ENCODE results near the gene MRPL45. TPM values are rescaled to one million over a fixed set of nuclear protein-coding genes. Genes with fewer than 3 reads are reported as not detected.
"Not testable (repeated sequence)": the region's sequence is repeated elsewhere in the genome, so short reads cannot be mapped to it uniquely, and the experiment has no call there.

MRPL45 gene
- total and polyA plus RNA-seq, 9 of the 15 experiments (the other 6 are each of a cell fraction or from before 2014, with no cell fraction given): 48.4 to 228 (median 76.8) TPM

- 0 out of 2 replicates have a peak, but pooled peaks have one; percentile 12 for TF ChIP-seq HMBOX1 (IDR thresholded peaks at IDR 0.05)
- H3K36me3 ChIP-seq (ENCODE audit: control insufficient read depth, insufficient read depth, low read length); CTCF ChIA-PET (ENCODE audit: low intra/inter-chr PET ratio); BruUV-seq (replicated peaks); H3K9ac ChIP-seq (ENCODE audit: insufficient read depth in 1 of 2, low read depth in 2 of 2, low read length in 2 of 2); H2AFZ ChIP-seq (ENCODE audit: low read depth, low read length); H4K20me1 ChIP-seq (replicated peaks; ENCODE audit: control insufficient read depth, insufficient read depth, low read length); H3K79me2 ChIP-seq (ENCODE audit: control insufficient read depth, insufficient read depth, low read length); DNase-seq (ENCODE audit: extremely low read depth in 1 of 4, low spot score in 3 of 4); H3K9me3 ChIP-seq (replicated peaks; ENCODE audit: control insufficient read depth, insufficient read depth, low read depth, low read length); H3K4me1 ChIP-seq (replicated peaks in 1 of 2; ENCODE audit: control insufficient read depth in 2 of 2, insufficient read depth in 2 of 2, low read length in 2 of 2); in situ Hi-C loops (cut with MboI); H3K4me2 ChIP-seq (ENCODE audit: insufficient read depth, low read length); H3K9me1 ChIP-seq (ENCODE audit: control insufficient read depth, insufficient read depth, low read length); H3K27me3 ChIP-seq (ENCODE audit: control insufficient read depth in 2 of 2, insufficient read depth in 2 of 2, low read length in 2 of 2); ATAC-seq; H3K4me3 ChIP-seq; FAIRE-seq; POLR2A ChIA-PET; intact Hi-C loops (cut with micrococcal nuclease); H3K27ac ChIP-seq (ENCODE audit: extremely low read depth, low read depth, low read length): not testable (repeated sequence)
Measured at GRCh38 chr17:38285994-38286393, 11.0 kb upstream of the MRPL45 start.

- H3K9ac ChIP-seq (ENCODE audit: insufficient read depth in 1 of 2, low read depth in 2 of 2, low read length in 2 of 2); H3K4me1 ChIP-seq (replicated peaks in 1 of 2; ENCODE audit: control insufficient read depth in 2 of 2, insufficient read depth in 2 of 2, low read length in 2 of 2); H3K27ac ChIP-seq (ENCODE audit: extremely low read depth, low read depth, low read length); H3K36me3 ChIP-seq (ENCODE audit: control insufficient read depth, insufficient read depth, low read length); CTCF ChIA-PET (ENCODE audit: low intra/inter-chr PET ratio); H3K9me1 ChIP-seq (ENCODE audit: control insufficient read depth, insufficient read depth, low read length); FAIRE-seq; in situ Hi-C loops (cut with MboI); intact Hi-C loops (cut with micrococcal nuclease); H3K27me3 ChIP-seq (ENCODE audit: control insufficient read depth in 2 of 2, insufficient read depth in 2 of 2, low read length in 2 of 2); H3K79me2 ChIP-seq (ENCODE audit: control insufficient read depth, insufficient read depth, low read length); BruUV-seq (replicated peaks); H4K20me1 ChIP-seq (replicated peaks; ENCODE audit: control insufficient read depth, insufficient read depth, low read length); POLR2A ChIA-PET; H3K9me3 ChIP-seq (replicated peaks; ENCODE audit: control insufficient read depth, insufficient read depth, low read depth, low read length); H3K4me3 ChIP-seq: not testable (repeated sequence)
- DNase-seq (ENCODE audit: extremely low read depth in 1 of 4, low spot score in 3 of 4): peak in 1 of 4 experiments; percentile 33
- 11% methylated on average over 8 of the region's 11 CpGs for WGBS (ENCODE audit: insufficient coverage, low coverage, missing lambda C conversion rate)
- TF ChIP-seq HMBOX1 (IDR thresholded peaks at IDR 0.05): peak; percentile 26; the same call in 1 of the 2 replicates
- H2AFZ ChIP-seq (ENCODE audit: low read depth, low read length): peak overlapping the region; percentile 72
- H3K4me2 ChIP-seq (ENCODE audit: insufficient read depth, low read length): peak overlapping the region; percentile 46; the same call in 1 of the 2 replicates
- peak; percentile 78 for ATAC-seq
Measured at GRCh38 chr17:38286501-38287091, 10.4 kb upstream of the MRPL45 start.

All from K562 (cell line).